HepG2 (cell line): ENCODE data around the gene PLCD4.

Experiments
- FOXO4 ChIP-seq: sonication (generic); formaldehyde crosslinking; conservative IDR thresholded peaks from 2 replicates; pipeline ENCODE4 v1.8.1; 2023; ENCODE audit warnings: missing genetic modification reagents
- FUBP1 ChIP-seq: sonication (generic); formaldehyde crosslinking; IDR thresholded peaks from 2 replicates; pipeline ENCODE4 v1.5.1; 2020; ENCODE audit warnings: missing genetic modification reagents, mild to moderate bottlenecking, borderline replicate concordance
- GLI4 ChIP-seq: sonication (generic); formaldehyde crosslinking; IDR thresholded peaks from 2 replicates; pipeline ENCODE4 v1.5.1; 2020; ENCODE audit warnings: missing genetic modification reagents, mild to moderate bottlenecking, moderate library complexity, borderline replicate concordance
- HOXA7 ChIP-seq: sonication (generic); formaldehyde crosslinking; IDR thresholded peaks from 2 replicates; pipeline ENCODE4 v1.8.1; 2022; ENCODE audit warnings: mild to moderate bottlenecking, missing genetic modification reagents, moderate library complexity
- IKZF1 ChIP-seq: fragments of 450-650 bp; IDR thresholded peaks from 2 replicates; pipeline ENCODE4 v1.7.1; 2016
- LRRFIP1 ChIP-seq: sonication (generic); formaldehyde crosslinking; conservative IDR thresholded peaks from 2 replicates; pipeline ENCODE4 v1.4.0; 2020; ENCODE audit warnings: missing genetic modification reagents
- RNF219 ChIP-seq: sonication (generic); formaldehyde crosslinking; IDR thresholded peaks from 2 replicates; pipeline ENCODE4 v1.5.0; 2020; ENCODE audit warnings: mild to moderate bottlenecking, missing genetic modification reagents
- SOX13 ChIP-seq, 3 experiments: fragments of 450-650 bp in 1 of 3; sonication (generic) in 1 of 3; formaldehyde crosslinking in 1 of 3; IDR thresholded peaks in 2 of 3; conservative IDR thresholded peaks in 1 of 3; 2 replicates each; pipeline versions ENCODE4 v1.5.0 to v1.6.1; 2016 to 2020; ENCODE audit warnings: antibody characterized with exemption in 1 of 3, mild to moderate bottlenecking in 1 of 3, missing compliant biosample characterization in 1 of 3, missing genetic modification reagents in 1 of 3, moderate library complexity in 1 of 3
- ZNF143 ChIP-seq: sonication (generic); formaldehyde crosslinking; IDR thresholded peaks from 2 replicates; pipeline ENCODE4 v1.4.0; 2020; ENCODE audit warnings: missing genetic modification reagents
- ZNF256 ChIP-seq: sonication (generic); formaldehyde crosslinking; conservative IDR thresholded peaks from 2 replicates; pipeline ENCODE4 v1.4.0; 2020; ENCODE audit warnings: missing genetic modification reagents
- ZNF367 ChIP-seq: sonication (generic); formaldehyde crosslinking; IDR thresholded peaks from 2 replicates; pipeline ENCODE4 v1.4.0; 2020; ENCODE audit warnings: missing genetic modification reagents, borderline replicate concordance
- ZNF430 ChIP-seq: sonication (generic); formaldehyde crosslinking; IDR thresholded peaks from 2 replicates; pipeline ENCODE4 v1.9.0; 2021; ENCODE audit warnings: mild to moderate bottlenecking, missing genetic modification reagents

- TF ChIP-seq GLI4 (CRISPR knock-in tag) (no peak), IKZF1 (no peak), ZNF143 (CRISPR knock-in tag) (no peak), HOXA7 (no peak), FUBP1 (CRISPR knock-in tag) (no peak), ZNF367 (CRISPR knock-in tag) (no peak), FOXO4 (CRISPR knock-in tag) (no peak), ZNF430 (CRISPR knock-in tag) (no peak), SOX13 (IDR thresholded peaks at IDR 0.05) (no peak), SOX13 (CRISPR knock-in tag; conservative IDR thresholded peaks at IDR 0.05 in 1 of 2, IDR thresholded peaks at IDR 0.05 in 1 of 2) (no peak), LRRFIP1 (no peak), ZNF256 (CRISPR knock-in tag) (no peak), RNF219 (CRISPR knock-in tag) (no peak)
Observed at GRCh38 chr2:218618102-218618860, 10.6 kb downstream of the PLCD4 start.
